NCI-H748 (cell line): ENCODE measurements around the gene GTF2A1L.
"Not testable (repeated sequence)": the region's sequence is repeated elsewhere in the genome, so short reads cannot be mapped to it uniquely, and the experiment has no call there.

ENCODE experiments used
- DNase-seq: peaks from one replicate; lab custom pipeline; 2025; ENCODE audit not compliant: unreplicated experiment; lab: John Stamatoyannopoulos, UW

Gene GTF2A1L

DNA sequence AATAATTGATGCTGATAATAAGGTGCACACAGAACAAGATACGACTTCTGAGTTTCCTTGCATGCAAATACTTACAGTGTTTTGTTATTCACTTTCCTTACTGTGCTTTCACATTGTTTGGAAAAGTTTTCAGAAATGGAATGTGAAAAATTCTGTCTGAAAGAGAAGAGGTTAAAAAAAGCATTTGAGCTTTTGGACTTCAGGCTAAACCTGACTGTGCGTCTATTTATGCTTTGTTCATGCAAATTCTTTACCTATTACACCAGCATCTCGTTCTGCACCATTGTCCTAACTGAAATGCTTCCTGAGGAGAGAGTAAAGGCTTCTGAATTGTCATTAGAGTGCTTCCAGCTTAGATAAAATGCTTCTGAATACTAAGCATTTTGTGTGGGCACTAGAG lies 76.5 kb downstream of the GTF2A1L start:
- DNase-seq = no peak

DNA sequence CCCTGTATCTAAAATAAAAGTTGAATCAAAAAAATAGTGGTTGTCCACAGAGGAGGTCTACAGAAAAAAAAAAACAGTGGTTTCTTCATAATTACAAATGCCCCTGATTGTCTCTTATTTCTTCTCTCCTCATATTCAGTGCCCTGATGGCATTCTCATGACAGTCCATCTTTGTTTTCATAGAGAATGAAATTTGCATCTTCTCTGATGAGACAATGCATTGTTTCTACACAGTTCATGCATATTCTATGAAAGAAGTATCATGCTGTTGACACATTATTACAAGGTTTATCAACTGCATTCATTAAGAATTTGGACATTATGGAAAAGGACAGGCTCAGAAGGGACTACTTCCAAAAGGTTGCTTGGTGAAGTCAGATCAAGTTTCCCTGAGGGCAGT lies 78.3 kb downstream of the GTF2A1L start:
- no peak for DNase-seq

DNA sequence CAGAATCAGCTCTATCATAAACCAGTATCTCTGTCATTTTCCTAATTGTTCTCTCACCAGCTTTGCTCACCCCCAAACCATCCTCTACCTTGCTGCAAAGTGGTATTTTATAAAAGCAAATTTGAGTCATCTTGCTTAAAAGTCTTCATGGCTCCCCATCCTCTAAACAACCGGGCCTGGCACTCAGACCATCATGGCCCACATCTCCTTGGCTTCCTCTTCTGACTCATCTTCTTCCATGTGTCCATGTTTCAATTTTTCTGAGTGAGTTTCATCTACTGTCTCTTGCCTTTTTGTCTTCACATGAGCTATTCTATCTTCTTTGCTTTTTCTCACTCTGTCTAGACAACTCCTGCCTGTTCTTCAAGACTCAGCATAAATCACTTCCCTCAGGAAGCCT lies 79.2 kb downstream of the GTF2A1L start:
- DNase-seq = no peak

DNA sequence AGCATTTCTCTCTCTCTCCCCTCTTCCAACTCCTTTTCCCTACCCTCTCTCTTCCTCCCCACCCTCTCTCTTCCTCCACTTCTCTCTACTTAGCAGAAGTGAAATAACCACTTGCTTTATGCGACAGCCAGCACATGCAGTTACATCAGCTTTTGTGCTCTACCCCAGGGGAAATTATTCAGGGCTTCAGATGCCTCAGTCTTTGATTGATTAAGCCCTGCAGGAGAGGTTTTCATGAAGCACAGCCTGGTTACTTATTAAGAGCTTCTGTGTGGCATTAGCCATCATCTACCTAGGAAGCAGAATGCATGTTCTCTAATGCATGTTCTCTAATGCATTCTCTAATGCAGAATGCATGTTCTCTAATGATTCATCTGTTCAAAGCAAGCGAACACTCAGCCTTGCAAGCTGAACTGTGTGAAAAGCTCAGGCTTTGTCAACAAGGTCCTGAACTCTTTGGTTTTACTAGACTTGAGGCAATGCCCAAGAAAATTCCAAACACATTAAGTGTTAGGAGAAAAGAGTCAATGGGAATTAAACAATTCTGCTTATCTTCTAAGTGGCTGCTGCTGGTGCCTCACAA lies 81.8 kb downstream of the GTF2A1L start:
- DNase-seq = no peak

DNA sequence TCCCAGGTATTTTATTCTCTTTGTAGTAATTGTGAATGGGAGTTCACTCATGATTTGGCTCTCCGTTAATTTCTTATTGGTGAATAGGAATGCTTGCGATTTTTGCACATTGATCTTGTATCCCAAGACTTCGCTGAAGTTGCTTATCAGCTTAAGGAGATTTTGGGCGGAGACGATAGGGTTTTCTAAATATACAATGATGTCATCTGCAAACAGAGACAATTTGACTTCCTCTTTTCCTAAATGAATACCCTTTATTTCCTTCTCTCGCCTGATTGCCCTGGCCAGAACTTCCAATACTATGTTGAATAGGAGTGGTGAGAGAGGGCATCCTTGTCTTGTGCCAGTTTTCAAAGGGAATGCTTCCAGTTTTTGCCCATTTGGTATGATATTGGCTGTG lies 86.0 kb downstream of the GTF2A1L start:
- not testable (repeated sequence) for DNase-seq

DNA sequence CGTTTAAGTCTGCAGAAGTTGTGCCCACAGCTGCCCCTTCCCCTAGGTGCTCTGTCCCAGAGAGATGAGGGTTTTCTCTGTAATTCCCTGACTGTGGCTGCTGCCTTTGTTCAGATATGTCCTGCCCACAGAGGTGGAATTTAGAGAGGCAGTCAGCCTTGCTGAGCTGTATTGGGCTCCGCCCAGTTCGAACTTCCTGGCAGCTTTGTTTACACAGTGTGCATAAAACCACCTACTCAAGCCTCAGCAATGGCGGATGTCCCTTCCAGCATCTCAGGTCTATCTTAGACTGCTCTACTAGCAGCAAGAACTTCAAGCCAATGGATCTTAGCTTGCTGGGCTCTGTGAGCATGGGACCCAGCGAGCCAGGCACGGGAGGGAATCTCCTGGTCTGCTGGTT lies 89.8 kb downstream of the GTF2A1L start:
- DNase-seq = peak; percentile 40

DNA sequence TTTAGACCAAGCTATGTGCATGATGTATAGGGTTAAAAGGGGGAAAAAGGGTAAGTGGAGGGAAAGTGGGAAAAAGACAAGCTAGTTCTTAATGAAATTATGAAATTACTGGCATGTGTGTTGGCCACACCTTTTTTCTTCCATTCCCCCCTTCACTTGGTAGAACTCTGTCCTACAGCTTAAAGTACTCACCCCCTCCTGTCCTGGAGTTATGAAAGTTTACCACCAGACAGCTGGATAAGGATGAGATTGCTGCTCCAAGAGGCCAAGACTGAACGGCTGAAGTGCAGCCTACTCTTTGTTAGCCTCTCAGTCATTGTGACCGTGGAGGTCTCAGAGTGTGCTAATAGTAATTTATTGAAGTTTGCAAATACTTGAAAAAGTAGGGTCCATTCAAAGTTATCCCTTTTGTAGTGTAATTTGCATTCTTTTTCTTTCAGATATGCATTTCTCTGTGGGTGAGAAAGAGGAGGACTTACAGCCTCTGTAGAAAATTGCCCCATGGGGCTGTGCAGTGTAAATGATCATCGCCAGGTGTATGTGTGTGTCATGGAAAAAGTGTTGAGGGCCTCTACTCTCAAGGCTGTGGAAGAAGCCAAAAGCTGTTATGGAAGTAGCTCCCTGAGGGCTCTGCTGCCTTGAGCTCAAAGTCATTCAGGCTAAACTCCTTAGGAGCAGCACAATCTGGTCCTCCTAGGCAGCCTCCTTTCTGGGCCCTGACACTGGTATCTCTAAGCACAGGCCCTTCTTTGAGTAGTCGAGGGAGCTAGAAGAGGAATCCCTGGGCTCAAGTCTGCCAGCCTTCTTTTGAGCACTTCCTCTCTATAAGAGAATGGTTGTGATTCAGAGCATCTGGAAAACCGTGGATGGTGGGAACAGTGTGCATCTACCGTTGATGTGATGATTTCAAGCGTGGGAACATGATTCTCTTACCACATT lies 91.7 kb downstream of the GTF2A1L start:
- DNase-seq = no peak

DNA sequence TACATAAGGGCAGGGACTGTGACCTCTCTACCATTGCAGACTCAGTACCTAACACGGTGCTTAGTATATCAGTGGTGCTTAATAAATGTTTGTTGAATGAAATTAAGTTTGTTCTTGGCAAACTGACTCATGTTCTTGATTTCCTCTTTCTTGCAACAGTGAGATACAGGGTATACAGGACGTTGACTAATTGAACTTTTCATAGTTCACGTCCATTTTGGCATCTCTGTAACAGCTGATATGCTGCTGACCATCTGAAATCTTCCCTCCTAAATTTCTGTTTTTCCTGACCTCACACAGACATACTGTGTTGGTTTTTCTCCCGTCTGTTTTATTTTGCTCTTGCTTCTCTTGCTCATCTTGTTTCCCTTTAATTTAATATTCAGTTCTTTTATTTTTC lies 93.7 kb downstream of the GTF2A1L start:
- no peak for DNase-seq

DNA sequence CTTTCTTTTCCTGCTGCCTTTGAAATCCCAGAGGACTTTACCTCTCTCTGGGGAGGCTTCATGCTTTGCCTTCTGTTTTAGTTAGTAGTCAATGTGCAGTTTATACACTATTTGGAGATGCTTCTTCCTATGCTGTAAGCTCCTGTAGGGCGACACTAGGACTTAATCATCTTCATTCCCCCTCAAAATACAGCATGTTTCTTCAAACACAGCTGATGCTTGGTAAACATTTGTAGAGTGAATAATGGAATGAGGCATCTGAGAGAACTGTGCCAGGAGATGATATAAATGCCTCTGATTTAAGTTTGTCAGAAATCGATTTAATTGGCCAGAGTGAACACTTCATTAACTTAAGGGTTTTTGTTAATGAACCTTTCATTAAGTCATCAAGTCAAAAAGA lies 94.5 kb downstream of the GTF2A1L start:
- DNase-seq = no peak

DNA sequence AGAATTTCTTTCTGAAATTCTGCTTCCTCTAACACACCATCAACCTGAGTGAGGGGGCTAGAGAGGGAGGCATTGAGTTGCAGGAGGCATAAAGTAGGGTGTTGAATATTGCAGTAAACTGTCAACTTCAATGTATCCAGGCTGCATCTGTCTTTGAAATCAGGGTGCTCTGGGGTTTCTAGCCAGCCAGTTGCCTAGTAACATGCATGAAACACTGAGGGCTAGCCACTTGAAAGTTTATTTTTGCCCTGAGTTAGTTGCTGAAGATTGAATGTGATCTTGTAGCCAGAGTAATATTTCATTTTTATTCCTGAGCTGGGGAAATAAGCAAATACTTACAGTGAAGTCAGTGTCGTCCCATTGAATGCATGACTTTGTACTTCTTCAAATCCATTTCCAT lies 96.0 kb downstream of the GTF2A1L start:
- no peak for DNase-seq

DNA sequence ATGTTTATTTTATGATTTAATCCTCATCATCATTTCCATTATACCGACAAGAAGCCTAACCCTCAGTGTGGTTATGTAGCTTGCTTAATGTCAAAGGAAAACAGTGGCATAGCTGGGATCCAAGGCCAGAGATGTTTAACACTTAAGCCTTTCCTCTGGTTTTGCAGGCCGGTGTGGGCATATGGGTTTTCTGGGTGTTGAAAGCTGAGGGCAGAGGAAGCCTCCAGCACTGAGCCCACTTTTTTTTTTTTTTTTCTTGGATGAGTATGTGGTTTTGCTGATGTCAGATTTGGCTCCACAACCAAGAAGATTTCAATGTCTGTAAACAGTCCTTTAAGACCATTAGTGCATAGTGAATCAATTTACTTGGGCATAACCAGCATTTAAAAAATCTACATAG lies 96.6 kb downstream of the GTF2A1L start:
- no peak for DNase-seq

DNA sequence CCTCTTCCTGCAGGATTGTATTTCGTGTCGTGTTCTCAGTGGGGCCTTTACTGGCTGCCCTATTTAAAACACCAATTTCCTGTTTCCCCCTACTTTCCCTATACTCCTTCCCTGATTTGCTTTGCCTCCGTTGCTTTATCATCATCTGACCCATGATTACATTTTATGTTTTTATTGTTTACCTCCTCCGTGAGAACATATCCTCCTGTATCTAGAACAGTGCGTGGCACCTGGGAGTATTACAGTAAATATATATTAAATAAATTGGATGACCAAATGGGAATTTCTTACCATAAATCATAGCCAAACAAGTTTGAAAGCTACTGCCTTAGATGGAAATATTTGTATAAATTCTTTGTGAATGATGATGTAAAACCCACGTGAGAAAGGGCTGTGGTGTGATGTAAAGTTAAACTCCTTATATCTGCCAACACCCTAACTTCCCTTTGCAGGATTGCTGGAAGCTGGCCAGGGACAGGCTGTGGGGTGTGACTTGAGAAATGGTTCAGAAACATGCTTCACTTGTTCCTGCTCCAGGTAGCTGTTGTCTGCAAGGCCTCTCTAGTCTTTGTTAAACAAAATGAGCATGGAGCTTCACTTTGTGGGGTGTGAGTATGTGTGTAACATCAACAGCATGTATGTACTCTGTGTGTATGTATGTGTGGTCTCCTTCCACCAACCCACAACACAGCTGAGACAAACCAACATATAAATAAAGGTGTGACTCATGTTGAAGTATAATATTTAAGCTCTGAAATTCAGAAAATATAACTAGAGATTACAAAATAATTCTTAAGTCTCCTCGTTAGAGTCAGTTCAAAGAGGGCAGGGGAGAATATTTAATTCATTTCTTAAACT lies 97.6 kb downstream of the GTF2A1L start:
- DNase-seq = peak; percentile 2

DNA sequence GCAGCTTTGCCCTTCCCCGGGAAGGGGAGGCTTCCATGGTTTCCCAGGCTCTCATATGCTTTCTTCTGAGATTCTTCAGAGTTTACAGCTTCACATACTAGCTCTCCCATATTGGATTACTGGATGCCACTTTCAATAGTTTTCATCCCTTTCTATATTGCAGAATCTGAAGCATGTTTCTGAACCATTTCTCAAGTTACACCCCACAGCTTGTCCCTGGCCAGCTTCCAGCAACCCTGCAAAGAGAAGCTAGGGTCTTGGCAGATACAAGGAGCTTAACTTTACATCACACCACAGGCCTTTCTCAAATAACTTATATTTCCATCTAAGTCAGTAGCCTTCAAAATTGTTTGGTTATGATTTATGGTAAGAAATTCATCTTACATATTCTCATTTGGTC lies 98.3 kb downstream of the GTF2A1L start:
- DNase-seq = no peak

DNA sequence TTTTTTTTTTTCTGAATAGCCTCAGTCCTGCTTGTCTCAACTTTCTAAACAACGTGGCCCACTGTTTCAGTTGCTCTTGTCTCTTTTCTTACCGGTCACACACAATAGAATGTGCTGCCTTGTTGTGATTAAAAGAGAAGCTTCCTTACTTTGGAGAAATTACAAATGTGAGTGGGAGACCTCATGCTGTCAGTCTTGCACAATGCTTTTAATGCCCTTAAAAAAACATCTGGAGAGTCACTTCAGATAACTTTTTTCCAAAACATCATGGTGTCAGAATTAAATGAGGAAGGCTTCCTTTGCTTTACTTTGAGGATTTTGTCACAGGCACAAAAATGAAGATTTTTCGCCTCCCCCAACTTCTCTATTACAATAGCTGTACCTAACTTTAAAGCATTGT lies 100.2 kb downstream of the GTF2A1L start:
- DNase-seq = no peak

DNA sequence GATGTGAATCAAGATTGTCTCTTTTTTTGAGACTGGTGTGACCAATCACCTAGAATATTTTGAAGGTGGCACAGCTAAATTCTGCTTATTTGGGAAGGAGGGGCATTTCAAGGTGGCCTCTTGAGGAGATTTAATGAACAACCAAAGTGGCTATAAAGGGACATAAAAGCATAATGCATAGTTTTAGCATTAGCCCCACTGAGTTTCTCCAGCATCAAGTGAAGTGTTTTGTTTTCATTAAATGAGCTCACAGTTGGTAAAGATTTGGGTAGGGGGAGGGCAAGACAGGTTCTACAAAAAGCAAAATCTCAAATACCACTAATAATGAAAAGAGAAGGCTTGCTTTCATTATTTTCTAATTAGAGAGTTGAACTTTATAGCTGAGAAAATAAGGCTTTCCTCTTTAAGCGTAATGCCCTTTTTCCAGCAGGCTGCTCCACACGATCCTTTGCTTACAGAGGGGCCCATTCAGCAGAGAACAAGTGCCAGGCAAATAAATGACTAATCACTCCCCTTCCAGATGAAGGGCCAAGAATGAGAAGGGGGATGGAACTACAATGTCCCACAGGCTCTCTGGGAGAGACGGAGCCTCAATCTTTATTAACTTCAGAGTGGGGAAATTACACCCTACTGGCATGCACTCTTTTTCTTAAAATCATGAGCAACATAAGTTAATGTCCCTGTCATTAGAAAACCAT lies 102.0 kb downstream of the GTF2A1L start:
- peak; percentile 40 for DNase-seq

DNA sequence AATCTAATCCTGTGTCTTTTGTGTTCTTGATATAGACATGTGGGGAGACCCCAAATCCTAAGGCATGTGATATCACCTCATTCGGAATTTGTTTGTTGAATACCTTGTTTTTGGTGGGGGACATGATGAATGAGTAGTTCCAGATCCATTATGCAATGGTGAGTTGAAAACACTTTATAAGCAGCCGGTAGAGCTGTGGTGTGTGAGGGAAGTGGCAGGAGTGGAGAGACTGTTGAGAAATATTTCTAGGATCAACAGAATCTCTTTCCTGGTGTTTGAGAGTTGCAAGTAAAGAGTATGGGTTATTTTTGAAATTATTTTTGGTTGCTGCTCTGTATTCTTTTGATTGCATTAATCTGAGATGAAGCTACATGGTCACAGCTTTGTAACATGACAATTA lies 103.5 kb downstream of the GTF2A1L start:
- no peak for DNase-seq

DNA sequence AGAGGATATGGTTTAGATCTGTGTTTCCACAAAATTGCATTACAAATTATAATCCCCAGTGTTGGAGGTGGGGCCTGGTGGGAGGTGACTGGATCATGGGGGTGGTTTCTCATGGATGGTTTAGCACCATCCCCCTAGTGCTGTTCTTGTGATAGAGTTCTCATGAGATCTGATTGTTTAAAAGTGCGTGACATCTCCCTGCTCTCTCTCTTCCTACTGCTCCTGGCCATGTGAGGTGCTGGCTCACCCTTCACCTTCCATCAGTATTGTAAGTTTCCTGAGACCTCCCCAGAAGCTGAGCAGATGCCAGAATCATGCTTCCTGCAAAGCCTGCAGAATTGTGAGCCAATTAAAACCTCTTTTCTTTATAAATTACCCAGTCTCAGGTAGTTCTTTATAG lies 104.7 kb downstream of the GTF2A1L start:
- DNase-seq = no peak

DNA sequence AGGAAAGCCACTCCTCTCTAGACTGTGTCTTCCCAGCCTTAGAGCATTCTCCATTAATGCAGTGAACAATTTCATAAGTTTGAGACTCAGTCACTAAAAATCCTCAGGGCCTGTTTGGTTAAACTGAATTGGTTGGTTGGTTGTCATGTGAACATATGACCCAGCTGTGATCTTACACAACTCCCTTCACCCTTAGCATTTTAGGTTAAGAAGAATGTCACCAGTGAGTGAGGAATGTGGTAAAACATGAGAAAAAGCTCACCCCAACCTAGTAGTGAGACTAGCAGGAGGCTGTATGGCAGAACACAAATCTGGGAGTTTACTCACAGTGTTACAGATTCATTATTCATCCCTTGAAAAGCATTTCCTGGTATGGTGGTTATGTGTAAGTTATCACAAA lies 105.5 kb downstream of the GTF2A1L start:
- DNase-seq = no peak

DNA sequence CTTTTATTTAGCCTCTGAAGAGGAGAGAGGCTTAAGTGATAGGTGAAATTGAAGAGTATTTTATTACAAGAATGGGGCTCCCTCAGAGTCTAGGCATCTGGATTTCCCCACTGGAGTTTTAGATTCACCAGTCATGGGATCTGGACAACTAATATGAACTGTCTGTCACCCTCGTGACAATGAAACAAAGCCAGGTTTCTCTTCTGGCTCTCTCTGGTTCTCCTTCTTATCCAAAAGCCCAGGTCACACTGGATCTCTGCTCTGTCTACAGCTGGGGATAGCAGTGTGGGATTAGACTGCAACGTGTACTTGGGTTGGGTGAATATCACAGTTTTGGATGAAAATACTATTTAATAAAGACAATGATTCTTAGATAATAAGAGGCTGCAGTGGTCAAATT lies 106.6 kb downstream of the GTF2A1L start:
- no peak for DNase-seq

DNA sequence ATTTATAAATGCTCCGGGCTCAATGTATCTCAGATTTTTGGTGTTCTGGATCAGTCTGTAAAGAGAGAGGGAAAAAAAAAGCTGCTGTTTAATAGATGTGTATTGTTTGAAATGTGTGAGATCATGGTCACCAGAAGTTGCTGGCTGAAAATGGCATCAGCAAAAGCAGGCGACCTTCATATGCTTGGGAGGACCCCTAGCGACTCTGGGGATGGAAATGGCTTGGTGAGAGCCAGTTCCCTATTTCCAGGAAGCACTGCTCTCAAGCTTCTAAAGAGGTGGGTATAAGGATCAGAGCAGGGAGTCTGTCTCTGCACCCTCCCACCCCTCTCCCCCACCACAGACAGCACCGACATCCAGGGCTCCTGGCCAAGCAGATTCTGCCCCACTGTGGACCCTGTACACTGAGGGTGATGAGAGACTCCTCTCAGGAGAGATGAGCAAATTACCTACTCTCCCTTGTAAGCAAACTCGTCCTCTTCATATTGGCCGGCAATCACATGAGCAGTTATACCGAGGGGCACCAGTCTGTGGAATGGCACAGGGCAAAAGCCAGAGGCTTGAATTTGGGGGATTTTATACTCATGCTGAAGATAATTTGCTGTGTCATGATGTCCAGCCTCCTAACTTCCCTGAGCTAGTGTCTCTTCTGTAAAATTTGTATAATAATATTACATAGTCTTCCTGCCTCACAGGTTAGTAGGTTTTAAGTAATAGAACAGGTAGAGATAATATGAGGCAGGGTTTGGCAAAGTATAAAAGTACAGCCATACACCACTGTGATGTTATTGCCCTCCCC lies 108.2 kb downstream of the GTF2A1L start:
- DNase-seq = no peak
